ENCODE measurements around the gene PCDH19. TPM values are rescaled to one million over a fixed set of nuclear protein-coding genes. Genes with fewer than 3 reads are reported as not detected.

PCDH19 gene
- total RNA-seq, 1 donor from 2014 or later = 0.04 TPM

DNA sequence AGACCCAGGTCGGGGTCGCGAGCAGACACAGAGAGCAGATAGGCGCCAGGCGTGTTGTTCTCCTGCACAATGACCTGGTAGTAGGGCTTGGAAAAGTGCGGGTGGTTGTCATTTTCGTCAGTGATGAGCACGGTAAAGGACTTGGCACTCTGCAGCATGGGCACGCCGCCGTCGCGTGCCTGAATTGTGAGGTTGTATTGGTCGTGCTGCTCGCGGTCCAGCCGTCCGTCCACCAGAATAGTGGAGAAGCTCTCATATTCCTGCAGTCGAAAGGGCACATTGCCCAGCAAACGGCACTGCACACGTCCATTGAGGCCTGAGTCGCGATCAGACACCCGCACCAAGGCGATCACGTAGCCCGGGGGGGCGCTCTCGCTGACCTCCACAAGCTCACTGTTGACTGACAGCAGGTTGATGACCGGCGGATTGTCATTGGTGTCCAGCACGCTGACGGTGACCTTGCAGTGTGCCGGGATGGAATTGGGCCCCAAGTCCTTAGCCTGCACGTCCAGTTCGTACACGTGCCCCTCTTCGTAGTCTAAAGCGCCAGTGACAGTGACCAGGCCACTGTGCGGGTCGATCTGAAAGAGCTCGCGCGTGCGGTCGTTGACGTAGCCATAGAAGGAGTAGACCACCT is 2.8 kb downstream of the PCDH19 start:
- DNase-seq (ENCODE audit: low read depth) = no peak
- H3K27me3 ChIP-seq (ENCODE audit: control insufficient read depth, insufficient read depth, low read length) = peaks cover 54% of the 10 kb centered on the region

DNA sequence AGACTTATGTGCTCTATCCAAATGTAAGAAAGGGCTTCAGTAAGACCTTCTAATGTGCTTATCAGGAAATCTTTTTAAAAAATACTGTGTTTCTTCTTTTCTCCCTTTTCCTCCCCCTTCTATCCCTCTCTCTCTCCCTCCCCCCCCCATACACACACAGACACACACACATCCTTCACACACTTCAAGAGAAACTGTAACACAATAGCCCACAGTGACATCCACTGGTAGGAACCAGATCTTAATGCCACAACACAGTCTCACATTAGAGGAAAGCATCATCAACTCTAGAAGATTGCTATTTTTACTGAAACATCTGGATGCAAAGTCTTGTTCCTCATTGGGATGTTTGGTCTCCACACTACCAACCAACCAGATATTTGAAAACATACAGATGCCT is 4.6 kb downstream of the PCDH19 start:
- Histone ChIP-seq H3K36me3 (ENCODE audit: control insufficient read depth, insufficient read depth, low read length) (no peaks in the 10 kb centered on the region), H3K27me3 (ENCODE audit: control insufficient read depth, insufficient read depth, low read length) (peaks cover 39% of the 10 kb centered on the region), H3K4me3 (ENCODE audit: low read depth, low read length) (no peak overlapping the region)
- TF ChIP-seq, protein P1, sequence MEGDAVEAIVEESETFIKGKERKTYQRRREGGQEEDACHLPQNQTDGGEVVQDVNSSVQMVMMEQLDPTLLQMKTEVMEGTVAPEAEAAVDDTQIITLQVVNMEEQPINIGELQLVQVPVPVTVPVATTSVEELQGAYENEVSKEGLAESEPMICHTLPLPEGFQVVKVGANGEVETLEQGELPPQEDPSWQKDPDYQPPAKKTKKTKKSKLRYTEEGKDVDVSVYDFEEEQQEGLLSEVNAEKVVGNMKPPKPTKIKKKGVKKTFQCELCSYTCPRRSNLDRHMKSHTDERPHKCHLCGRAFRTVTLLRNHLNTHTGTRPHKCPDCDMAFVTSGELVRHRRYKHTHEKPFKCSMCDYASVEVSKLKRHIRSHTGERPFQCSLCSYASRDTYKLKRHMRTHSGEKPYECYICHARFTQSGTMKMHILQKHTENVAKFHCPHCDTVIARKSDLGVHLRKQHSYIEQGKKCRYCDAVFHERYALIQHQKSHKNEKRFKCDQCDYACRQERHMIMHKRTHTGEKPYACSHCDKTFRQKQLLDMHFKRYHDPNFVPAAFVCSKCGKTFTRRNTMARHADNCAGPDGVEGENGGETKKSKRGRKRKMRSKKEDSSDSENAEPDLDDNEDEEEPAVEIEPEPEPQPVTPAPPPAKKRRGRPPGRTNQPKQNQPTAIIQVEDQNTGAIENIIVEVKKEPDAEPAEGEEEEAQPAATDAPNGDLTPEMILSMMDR (IDR thresholded peaks at IDR 0.05; ENCODE audit: insufficient read depth, low read length, poor library complexity, severe bottlenecking) = no peak
- no peak for DNase-seq (ENCODE audit: low read depth)

More for the DNA sequence above, 2.8 kb downstream of the PCDH19 start:
- TF ChIP-seq, protein P1 (IDR thresholded peaks at IDR 0.05; ENCODE audit: insufficient read depth, low read length, poor library complexity, severe bottlenecking) = no peak
- Histone ChIP-seq H3K4me3 (ENCODE audit: low read depth, low read length) (no peak overlapping the region), H3K36me3 (ENCODE audit: control insufficient read depth, insufficient read depth, low read length) (no peaks in the 10 kb centered on the region)

DNA sequence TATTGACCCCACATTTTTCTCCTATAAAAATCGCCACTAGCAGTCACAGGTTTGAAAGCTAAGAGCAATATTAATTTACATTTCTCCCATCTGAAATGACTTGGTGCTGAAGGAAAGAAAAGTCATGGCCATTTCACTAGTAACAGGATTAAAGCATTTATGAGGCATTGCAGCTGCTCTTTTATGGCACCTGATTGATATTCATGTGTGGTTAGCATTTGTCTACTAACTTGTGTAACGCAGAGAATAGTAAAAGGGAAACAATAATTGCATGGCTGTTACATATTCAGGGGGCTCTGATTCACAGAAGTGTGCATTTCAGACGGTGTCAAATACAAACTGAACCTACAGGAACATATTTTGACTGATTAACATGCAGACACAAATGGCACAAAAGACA is 5.2 kb downstream of the PCDH19 start:
- no peaks in the 10 kb centered on the region for H3K36me3 ChIP-seq (ENCODE audit: control insufficient read depth, insufficient read depth, low read length)

DNA sequence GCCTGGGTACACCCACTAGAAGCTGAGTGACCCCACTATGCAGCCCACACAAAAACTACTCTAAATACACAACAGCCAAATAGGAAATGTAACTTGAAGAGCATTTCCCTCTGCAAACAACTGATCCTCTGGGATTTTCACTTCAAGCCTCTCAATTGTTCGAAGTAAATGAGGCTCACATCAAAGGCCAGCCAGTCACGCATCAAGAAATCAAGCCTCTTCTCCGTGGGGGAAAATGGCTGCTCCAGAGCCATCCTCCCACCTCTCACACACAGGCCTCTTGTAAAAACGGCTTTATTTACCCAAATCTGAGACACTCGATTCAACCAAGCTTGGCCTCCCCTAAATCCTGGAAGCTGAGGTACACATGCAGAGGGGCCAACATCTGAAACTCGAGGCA is 14.3 kb downstream of the PCDH19 start:
- TF ChIP-seq, protein P1 (IDR thresholded peaks at IDR 0.05; ENCODE audit: insufficient read depth, low read length, poor library complexity, severe bottlenecking) = no peak
- no peaks in the 10 kb centered on the region for H3K36me3 ChIP-seq (ENCODE audit: control insufficient read depth, insufficient read depth, low read length)
- no peak overlapping the region for H3K4me3 ChIP-seq (ENCODE audit: low read depth, low read length)
- H3K27me3 ChIP-seq (ENCODE audit: control insufficient read depth, insufficient read depth, low read length) = no peaks in the 10 kb centered on the region
- no peak for DNase-seq (ENCODE audit: low read depth)

More for the DNA sequence above, 5.2 kb downstream of the PCDH19 start:
- H3K27me3 ChIP-seq (ENCODE audit: control insufficient read depth, insufficient read depth, low read length) = peaks cover 38% of the 10 kb centered on the region
- TF ChIP-seq, protein P1 (IDR thresholded peaks at IDR 0.05; ENCODE audit: insufficient read depth, low read length, poor library complexity, severe bottlenecking) = no peak
- no peak for DNase-seq (ENCODE audit: low read depth)
- H3K4me3 ChIP-seq (ENCODE audit: low read depth, low read length) = no peak overlapping the region

DNA sequence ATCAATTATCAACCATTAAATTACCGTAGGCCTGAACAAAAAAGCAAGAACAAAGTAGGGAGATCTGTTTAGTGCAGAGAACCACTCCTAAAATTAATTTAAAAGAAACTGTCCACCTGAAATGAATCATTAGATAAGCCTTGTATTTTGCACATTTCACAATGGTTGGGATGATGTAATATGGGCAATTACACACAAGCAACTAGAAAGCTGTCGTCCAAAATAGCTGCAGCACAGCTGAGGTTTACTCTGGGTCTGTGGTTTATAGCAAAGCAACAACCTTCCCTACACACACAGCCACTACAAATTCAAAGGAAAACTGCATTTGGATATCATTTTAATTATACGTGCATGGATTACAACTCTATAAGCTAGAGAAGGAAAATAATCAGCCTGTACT is 28.5 kb downstream of the PCDH19 start:
- no peaks in the 10 kb centered on the region for H3K36me3 ChIP-seq (ENCODE audit: control insufficient read depth, insufficient read depth, low read length)
- H3K4me3 ChIP-seq (ENCODE audit: low read depth, low read length) = no peak overlapping the region
- no peak for DNase-seq (ENCODE audit: low read depth)
- H3K27me3 ChIP-seq (ENCODE audit: control insufficient read depth, insufficient read depth, low read length) = no peaks in the 10 kb centered on the region
- TF ChIP-seq, protein P1 (IDR thresholded peaks at IDR 0.05; ENCODE audit: insufficient read depth, low read length, poor library complexity, severe bottlenecking) = no peak
